Lower leg skin (tissue), 3 donors: Measurements from ENCODE around the gene EML4.

ENCODE experiments used
- POLR2A ChIP-seq, 2 donors: fragments of 450-650 bp; IDR thresholded peaks; one replicate each; pipeline ENCODE4 v1.6.1; 2016 to 2017; ENCODE audit warnings: antibody characterized with exemption in 2 of 2, mild to moderate bottlenecking in 1 of 2, moderate library complexity in 1 of 2
- TF ChIP-seq, protein P1 (sequence below), 3 donors: fragments of 450-650 bp; IDR thresholded peaks; one replicate each; pipeline ENCODE4 v1.5.1; 2016; ENCODE audit warnings: antibody characterized with exemption in 3 of 3, mild to moderate bottlenecking in 3 of 3, moderate library complexity in 2 of 3

DNA sequence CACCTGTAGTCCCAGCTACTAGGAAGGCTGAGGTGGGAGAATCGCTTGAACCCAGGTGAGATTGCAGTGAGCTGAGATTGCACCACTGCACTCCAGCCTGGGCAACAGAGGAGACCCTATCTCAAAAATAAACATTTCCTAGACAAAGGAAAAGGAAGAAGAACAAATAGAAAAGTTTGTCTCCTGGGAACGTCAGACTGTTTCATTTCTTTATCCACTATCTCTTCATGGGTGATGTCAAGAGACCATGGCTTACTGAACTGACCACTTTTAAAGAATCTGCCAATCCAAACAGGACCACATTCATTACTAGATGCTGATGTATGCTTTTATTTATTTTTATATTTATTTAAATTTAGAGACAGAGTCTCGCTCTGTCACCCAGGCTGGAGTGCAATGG, 165.1 kb downstream of the EML4 start:
- TF ChIP-seq, protein P1, sequence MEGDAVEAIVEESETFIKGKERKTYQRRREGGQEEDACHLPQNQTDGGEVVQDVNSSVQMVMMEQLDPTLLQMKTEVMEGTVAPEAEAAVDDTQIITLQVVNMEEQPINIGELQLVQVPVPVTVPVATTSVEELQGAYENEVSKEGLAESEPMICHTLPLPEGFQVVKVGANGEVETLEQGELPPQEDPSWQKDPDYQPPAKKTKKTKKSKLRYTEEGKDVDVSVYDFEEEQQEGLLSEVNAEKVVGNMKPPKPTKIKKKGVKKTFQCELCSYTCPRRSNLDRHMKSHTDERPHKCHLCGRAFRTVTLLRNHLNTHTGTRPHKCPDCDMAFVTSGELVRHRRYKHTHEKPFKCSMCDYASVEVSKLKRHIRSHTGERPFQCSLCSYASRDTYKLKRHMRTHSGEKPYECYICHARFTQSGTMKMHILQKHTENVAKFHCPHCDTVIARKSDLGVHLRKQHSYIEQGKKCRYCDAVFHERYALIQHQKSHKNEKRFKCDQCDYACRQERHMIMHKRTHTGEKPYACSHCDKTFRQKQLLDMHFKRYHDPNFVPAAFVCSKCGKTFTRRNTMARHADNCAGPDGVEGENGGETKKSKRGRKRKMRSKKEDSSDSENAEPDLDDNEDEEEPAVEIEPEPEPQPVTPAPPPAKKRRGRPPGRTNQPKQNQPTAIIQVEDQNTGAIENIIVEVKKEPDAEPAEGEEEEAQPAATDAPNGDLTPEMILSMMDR (IDR thresholded peaks at IDR 0.05): no peak
- TF ChIP-seq POLR2A (IDR thresholded peaks at IDR 0.05): no peak
